Hepatocyte (in vitro differentiated cells): ENCODE data around the gene KRTAP4-3. TPM values are rescaled to one million over a fixed set of nuclear protein-coding genes. Genes with fewer than 3 reads are reported as not detected.

ENCODE experiments used
- DNase-seq: peaks from one replicate; pipeline ENCODE4 v3.0.0-alpha.2; 2016; ENCODE audit warnings: low spot score
- H2AFZ ChIP-seq: fragments of 200-600 bp; sonication (generic); 2 replicates; pipeline ENCODE4 v1.6.0; 2016; ENCODE audit warnings: antibody characterized with exemption, mild to moderate bottlenecking
- H3K27ac ChIP-seq: fragments of 200-600 bp; sonication (generic); 2 replicates; pipeline ENCODE4 v1.5.1; 2016; ENCODE audit warnings: mild to moderate bottlenecking
- H3K27me3 ChIP-seq: fragments of 200-600 bp; sonication (generic); 2 replicates; pipeline ENCODE4 v1.6.1; 2016
- H3K36me3 ChIP-seq: fragments of 200-600 bp; sonication (generic); replicated peaks from 2 replicates; pipeline ENCODE4 v1.5.1; 2016; ENCODE audit warnings: low read depth; ENCODE audit not compliant: insufficient read depth
- H3K4me1 ChIP-seq: fragments of 200-600 bp; sonication (generic); 2 replicates; pipeline ENCODE4 v1.5.1; 2016; ENCODE audit warnings: mild to moderate bottlenecking, moderate library complexity; ENCODE audit not compliant: insufficient read depth
- H3K4me2 ChIP-seq: fragments of 200-600 bp; sonication (generic); 2 replicates; pipeline ENCODE4 v1.6.0; 2016
- H3K4me3 ChIP-seq: fragments of 200-600 bp; sonication (generic); 2 replicates; pipeline ENCODE4 v1.5.1; 2016; ENCODE audit warnings: mild to moderate bottlenecking
- H3K79me2 ChIP-seq: fragments of 200-600 bp; sonication (generic); 2 replicates; pipeline ENCODE4 v1.6.0; 2017; ENCODE audit warnings: mild to moderate bottlenecking
- H3K9me2 ChIP-seq: fragments of 200-600 bp; sonication (generic); replicated peaks from 2 replicates; pipeline ENCODE4 v1.6.0; 2017; ENCODE audit warnings: mild to moderate bottlenecking; ENCODE audit not compliant: insufficient read depth
- H3K9me3 ChIP-seq: fragments of 200-600 bp; sonication (generic); 2 replicates; pipeline ENCODE4 v1.5.1; 2016; ENCODE audit warnings: low read depth, mild to moderate bottlenecking
- H4K20me1 ChIP-seq: fragments of 200-600 bp; sonication (generic); 2 replicates; pipeline ENCODE4 v1.6.0; 2016; ENCODE audit warnings: mild to moderate bottlenecking; ENCODE audit not compliant: insufficient read depth, poor library complexity, severe bottlenecking
- CTCF ChIP-seq: fragments of 200-600 bp; sonication (generic); IDR thresholded peaks from 2 replicates; pipeline ENCODE4 v1.5.1; 2016; ENCODE audit warnings: antibody characterized with exemption, mild to moderate bottlenecking; ENCODE audit not compliant: poor library complexity
- EZH2 ChIP-seq: fragments of 200-600 bp; sonication (generic); IDR thresholded peaks from 2 replicates; pipeline ENCODE4 v1.6.1; 2016; ENCODE audit warnings: antibody characterized with exemption, mild to moderate bottlenecking, borderline replicate concordance
- EZH2phosphoT487 ChIP-seq: fragments of 200-600 bp; sonication (generic); IDR thresholded peaks from one replicate; pipeline ENCODE4 v1.6.1; 2018; ENCODE audit warnings: antibody characterized with exemption, mild to moderate bottlenecking, low read depth, moderate library complexity; ENCODE audit not compliant: unreplicated experiment, severe bottlenecking
- WGBS: methylation state at CpG from one replicate; pipeline ENCODE4 v1.1.6; 2016; ENCODE audit warnings: low lambda C conversion rate; ENCODE audit errors: missing lambda C conversion rate; 5-methylcytosine and 5-hydroxymethylcytosine counted together
- polyA plus RNA-seq: library from polyadenylated mRNA; unstranded; fragments of >200 nt; fragmentation: Nextera tagmentation; extraction: Ambion mirVana; gene quantifications from 2 replicates; pipeline ENCODE4 v1.2.1, GENCODE V29; 2016
- total RNA-seq: library from RNA; depleted of rRNA; stranded (reverse); fragments of >200 nt; gene quantifications from 2 replicates; pipeline ENCODE4 v1.2.3, GENCODE V29; 2014

The KRTAP4-3 gene
- total and polyA plus RNA-seq, 2 experiments from 2014 or later, result not detected

DNA sequence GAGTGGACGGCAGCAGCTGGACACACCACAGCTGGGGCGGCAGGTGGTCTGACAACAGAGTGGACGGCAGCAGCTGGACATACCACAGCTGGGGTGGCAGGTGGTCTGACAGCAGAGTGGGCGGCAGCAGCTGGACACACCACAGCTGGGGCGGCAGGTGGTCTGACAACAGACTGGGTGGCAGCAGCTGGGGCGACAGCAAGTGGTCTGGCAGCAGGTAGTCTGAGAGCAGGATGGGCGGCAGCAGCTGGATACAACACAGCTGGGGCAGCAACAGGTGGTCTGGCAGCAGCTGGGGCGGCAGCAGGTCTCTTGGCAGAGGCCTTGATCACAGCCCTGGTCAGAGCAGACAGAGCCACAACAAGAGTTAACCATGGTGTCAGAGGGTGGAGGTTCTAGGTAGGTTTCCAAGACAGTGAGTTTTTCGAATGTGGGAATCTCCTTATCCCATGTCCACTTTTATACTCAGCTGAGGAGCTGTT lies 16.5 kb upstream of the KRTAP4-3 start, which contains the start of gene KRTAP4-1:
Gene KRTAP4-1, minus strand, starts transcription at position 432 of the 482 bp plus-strand sequence. Its CDS starts 57 bp downstream, at position 375.
- H3K4me2 ChIP-seq, result no peak within 1 kb of the TSS
- H3K9me3 ChIP-seq, result no peaks in the 10 kb centered on the region
- DNase-seq, result no peak
- peaks cover 22% of the 10 kb centered on the region for H3K27me3 ChIP-seq
- no peaks in the 10 kb centered on the region for H3K79me2 ChIP-seq
- H4K20me1 ChIP-seq, result no peaks in the 10 kb centered on the region
- H3K9me2 ChIP-seq, result no peaks in the 10 kb centered on the region
- TF ChIP-seq CTCF, result no peak
- no peak for TF ChIP-seq EZH2
- TF ChIP-seq EZH2phosphoT487, result no peak
- no peak within 1 kb of the TSS for H2AFZ ChIP-seq
- no peaks in the 10 kb centered on the region for H3K36me3 ChIP-seq
- H3K27ac ChIP-seq, result no peak within 1 kb of the TSS
- no peak within 1 kb of the TSS for H3K4me3 ChIP-seq
- 70% methylated on average over 7 of the region's 9 CpGs for WGBS
- peaks cover 3% of the 10 kb centered on the region for H3K4me1 ChIP-seq

DNA sequence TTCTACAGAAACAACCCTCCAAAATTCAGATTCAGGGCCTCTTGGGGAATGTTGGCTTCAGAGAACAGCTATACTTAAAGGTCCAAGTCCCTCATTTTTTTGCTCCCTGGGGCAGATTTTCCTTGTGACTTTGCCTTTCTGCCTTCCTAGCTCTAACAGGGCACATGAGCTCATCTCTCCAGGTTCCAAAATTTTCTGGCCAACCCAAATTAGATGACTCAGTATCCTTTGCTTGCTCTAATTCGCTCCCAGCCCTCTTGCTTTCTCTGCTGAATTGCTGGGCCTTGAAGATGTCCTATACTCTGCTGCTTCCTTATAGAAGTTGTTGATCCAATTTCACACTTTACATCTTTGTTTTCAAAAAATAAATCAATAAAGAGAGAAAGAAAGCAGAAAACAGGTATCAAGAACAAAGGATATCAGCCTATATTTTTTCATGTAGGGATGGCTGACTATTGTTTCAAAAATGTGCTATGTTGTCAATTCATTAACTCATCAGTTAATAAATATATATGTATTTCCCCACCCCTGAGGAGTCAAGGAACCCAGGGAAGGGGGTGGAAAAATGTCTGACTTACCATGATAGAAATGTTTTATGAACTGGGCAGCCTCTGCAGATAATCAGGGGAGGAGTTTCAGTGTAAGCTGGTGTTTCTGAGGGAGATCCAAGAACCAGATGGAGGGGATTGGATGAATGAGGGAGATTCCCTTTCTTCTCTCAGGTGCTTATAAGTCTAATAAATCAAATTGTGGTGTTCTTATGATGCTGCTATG lies 11.0 kb upstream of the KRTAP4-3 start:
- no peaks in the 10 kb centered on the region for H4K20me1 ChIP-seq
- H3K4me1 ChIP-seq, result peaks cover 3% of the 10 kb centered on the region
- TF ChIP-seq EZH2phosphoT487 (no peak), CTCF (no peak), EZH2 (no peak)
- no peaks in the 10 kb centered on the region for H3K9me2 ChIP-seq
- WGBS, result 100% methylated on average over 1 of the region's 1 CpG
- H3K4me3 ChIP-seq, result no peak overlapping the region
- no peak overlapping the region for H2AFZ ChIP-seq
- no peaks in the 10 kb centered on the region for H3K36me3 ChIP-seq
- H3K9me3 ChIP-seq, result no peaks in the 10 kb centered on the region
- no peaks in the 10 kb centered on the region for H3K79me2 ChIP-seq
- H3K27ac ChIP-seq, result no peak overlapping the region
- H3K4me2 ChIP-seq, result no peak overlapping the region
- DNase-seq, result no peak
- peaks cover 17% of the 10 kb centered on the region for H3K27me3 ChIP-seq

- 94% methylated on average over 3 of the region's 3 CpGs for WGBS
- no peaks in the 10 kb centered on the region for H4K20me1 ChIP-seq
- H3K36me3 ChIP-seq, result no peaks in the 10 kb centered on the region
- H3K4me1 ChIP-seq, result peaks cover 3% of the 10 kb centered on the region
- TF ChIP-seq EZH2, result no peak
- TF ChIP-seq CTCF, result no peak
- TF ChIP-seq EZH2phosphoT487, result no peak
- H3K9me3 ChIP-seq, result no peaks in the 10 kb centered on the region
- no peaks in the 10 kb centered on the region for H3K9me2 ChIP-seq
- no peak overlapping the region for H3K4me3 ChIP-seq
- no peaks in the 10 kb centered on the region for H3K79me2 ChIP-seq
- DNase-seq, result no peak
- no peak overlapping the region for H3K27ac ChIP-seq
- no peak overlapping the region for H2AFZ ChIP-seq
- peaks cover 20% of the 10 kb centered on the region for H3K27me3 ChIP-seq
- H3K4me2 ChIP-seq, result no peak overlapping the region
Measured at GRCh38 chr17:41178341-41178740, 10.3 kb upstream of the KRTAP4-3 start.
